ELR (cell line): ENCODE measurements around the gene SLC35D2.

ENCODE experiments used
- DNase-seq: peaks from one replicate; pipeline ENCODE4 v3.0.0-alpha.2; 2015; ENCODE audit warnings: low read depth

Gene SLC35D2

DNA sequence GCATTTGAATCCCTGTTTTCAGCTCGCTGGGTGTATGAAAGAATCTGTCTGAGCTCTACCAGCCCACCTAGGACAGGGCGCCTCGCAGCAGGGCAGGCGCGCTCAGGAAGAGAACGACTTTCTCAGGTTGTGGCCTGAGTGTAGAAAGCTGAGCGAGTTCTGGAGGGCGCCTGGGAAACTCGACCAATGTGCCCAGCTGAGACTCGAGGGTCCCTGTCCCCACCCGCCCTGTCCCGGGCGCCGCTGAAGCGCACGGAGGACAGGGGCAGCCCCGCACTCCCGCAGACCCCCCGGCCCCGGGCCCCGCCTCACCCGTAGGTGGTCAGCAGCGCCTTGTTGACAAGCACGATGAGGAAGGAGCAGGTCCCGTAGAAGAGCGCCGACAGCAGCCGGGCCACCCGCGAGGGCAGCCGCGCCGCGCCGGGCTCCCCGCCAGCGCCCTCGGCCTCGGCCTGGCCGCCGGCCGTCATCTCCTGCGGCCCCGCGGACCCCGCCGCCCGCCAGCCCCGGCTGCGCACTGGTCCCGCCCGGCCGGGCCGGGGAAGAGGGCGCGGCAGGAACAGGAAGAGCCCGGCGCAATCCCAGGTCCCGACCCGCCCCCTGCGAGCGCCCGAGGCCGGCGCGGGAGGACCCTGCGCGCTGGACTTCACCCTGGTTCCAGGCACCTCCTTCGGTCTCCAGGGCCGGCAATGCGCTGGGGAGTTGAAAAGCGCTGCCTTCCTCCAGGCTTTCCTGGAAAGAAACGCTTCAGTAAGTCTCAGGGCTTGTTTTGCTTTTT, at the start of gene SLC35D2:
Gene SLC35D2 (minus strand): TSS at position 547 of the 778 bp plus-strand sequence. CDS start 77 bp downstream, at position 470.
- peak; percentile 79 for DNase-seq

- no peak for DNase-seq
These were observed 46.9 kb upstream of the SLC35D2 start for GRCh38 chr9:96430377-96430776.

- no peak for DNase-seq
These were observed 46.2 kb upstream of the SLC35D2 start for GRCh38 chr9:96429732-96430131.

GRCh38 chr9:96425500-96426169, 42.1 kb upstream of the SLC35D2 start:
- DNase-seq, result no peak

DNA sequence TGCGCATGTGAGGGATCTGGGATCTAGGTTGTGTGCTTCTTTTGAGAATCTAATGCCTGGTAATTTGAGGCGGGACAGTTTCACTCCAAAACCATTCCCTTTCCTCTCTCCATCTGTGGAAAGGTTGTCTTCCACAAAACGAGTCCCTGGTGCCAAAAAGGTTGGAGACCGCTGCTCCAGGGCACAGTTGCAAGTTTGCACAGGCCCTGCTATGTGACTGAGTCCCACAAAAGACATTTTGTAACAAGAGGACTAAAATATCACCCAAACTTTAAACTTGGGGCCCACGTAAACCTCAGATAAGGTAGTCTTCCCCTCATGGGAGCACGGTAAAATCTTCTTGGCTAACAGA, 40.5 kb upstream of the SLC35D2 start:
- no peak for DNase-seq

GRCh38 chr9:96423322-96423984, 39.9 kb upstream of the SLC35D2 start:
- no peak for DNase-seq

DNA sequence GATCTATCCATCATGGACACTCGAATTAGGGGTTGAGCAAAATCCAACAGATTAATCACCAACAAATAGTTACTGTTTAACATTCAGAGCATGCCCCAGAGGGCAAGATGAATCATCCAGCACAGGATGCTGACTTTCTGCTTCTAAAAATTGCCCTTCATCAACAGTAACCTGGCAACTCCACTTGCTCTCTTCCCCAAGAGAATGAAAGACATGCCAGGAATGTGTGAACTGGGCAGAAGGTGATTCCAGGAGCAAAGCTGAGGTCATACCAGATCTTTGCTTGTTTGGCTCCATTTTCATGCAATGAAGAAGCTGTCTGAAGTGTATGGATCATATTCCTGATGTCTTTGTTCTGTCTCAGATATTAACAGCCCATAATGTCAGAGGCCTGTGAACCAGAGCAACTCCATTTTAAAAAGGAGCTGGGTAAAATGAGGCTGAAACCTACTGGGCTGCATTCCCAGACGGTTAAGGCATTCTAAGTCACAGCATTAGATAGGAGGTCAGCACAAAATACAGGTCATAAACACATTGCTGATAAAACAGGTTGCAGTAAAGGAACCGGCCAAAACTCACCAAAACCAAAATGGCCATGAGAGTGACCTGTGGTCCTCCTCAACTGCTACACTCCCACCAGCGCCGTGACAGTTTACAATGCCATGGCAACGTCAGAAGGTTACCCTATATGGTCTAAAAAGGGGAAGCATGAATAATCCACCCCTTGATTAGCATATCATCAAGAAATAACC, 37.1 kb upstream of the SLC35D2 start:
- peak; percentile 98 for DNase-seq

GRCh38 chr9:96419691-96419969, 36.1 kb upstream of the SLC35D2 start:
- DNase-seq, result no peak

- DNase-seq, result peak; percentile 78
These were observed 35.6 kb upstream of the SLC35D2 start for GRCh38 chr9:96418920-96419690.

DNA sequence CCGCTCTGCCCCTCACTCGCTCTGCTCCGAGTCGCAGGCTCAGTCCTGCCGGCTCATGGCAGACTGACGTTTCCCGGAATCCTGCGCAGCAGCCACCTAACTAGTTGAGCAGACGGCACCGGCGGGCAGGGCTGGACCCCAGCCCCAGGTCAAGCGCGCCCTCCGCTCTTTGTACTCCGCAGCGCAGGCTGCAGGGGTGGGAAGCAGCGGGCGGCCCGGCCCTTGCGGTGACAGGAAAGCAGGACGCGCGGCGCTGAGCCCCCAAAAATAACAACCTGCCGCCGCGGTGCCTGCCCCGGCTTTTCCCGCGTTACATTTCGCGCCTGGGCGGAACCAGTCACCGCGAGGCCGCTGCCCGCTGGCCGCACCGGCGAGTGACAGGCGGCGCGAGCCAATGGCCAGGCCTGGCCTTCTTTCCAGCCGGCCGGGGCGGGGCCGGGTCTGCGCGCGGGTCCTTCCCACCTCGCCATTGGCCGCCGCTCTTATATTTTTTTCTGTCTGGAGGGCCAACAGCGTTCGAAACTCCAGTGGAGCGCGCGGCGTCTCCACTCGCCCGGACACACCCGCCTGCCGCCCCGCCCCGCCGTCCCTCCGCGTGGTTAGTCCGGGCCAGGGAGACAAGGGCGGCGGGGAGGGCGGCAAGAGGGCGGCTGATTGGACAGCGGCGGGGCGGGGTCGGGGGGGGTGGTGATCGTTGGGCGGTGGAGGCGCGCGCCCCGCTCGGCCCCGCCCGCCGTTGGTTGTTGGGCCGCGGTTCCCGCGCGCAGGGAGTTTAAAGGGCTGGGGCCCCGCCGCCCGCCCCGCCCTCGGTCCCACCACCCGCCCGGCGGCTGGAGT, 34.8 kb upstream of the SLC35D2 start, which contains the start of gene ZNF367:
Gene ZNF367 (minus strand): TSS at position 288 of the 837 bp plus-strand sequence. CDS start 338 bp downstream, outside the sequence.
- peak; percentile 97 for DNase-seq

DNA sequence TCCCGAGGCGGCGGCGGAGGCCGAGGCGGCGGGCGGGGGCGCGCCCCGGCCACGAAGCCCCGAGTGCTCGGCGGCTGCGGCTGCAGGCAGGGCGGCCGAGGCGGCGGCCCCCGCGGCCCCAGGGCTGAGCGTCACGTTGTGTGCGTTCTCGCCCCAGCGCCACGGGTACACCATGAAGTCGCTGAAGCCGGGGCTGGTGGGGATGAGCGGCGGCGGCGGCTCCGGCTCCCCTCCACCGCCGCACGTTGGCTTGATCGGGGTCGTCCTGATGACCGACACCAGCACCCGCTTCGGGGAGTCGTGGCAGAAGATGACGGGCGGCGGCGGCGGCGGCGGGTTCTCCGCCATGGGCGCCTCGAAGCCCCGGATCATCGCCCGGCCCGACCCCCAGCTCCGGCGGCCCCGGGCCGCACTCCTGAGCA, 34.2 kb upstream of the SLC35D2 start:
- no peak for DNase-seq

DNA sequence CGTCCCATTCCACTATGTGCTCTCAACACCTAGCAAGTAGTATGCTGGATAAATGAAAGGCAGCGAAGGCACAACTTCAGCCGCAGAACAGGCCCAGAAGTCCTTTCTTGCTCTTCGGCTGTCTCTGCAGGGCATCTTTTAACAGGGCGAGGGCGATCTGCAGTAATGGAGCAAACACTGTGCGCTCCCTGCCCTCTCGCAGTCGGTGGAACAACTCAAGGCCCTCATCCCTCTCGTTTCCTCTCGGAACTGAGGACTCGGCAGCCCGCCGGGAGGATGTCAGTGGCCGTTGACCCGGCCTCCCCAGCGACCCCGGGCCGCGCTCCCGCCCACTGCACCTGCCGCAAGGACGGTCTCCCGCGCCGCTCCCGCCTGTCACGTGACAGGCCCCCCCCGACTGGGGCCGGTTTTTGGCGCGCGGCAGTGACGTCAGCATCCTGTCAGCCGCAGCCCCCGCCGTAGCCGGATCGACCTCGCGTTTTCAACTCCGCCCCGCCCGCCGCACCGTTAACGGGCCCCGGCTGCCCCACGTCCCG, 33.6 kb upstream of the SLC35D2 start:
- DNase-seq, result peak; percentile 87

GRCh38 chr9:96413302-96414221, 30.1 kb upstream of the SLC35D2 start:
- no peak for DNase-seq

- no peak for DNase-seq
These were observed 28.8 kb upstream of the SLC35D2 start for GRCh38 chr9:96412174-96412913.

DNA sequence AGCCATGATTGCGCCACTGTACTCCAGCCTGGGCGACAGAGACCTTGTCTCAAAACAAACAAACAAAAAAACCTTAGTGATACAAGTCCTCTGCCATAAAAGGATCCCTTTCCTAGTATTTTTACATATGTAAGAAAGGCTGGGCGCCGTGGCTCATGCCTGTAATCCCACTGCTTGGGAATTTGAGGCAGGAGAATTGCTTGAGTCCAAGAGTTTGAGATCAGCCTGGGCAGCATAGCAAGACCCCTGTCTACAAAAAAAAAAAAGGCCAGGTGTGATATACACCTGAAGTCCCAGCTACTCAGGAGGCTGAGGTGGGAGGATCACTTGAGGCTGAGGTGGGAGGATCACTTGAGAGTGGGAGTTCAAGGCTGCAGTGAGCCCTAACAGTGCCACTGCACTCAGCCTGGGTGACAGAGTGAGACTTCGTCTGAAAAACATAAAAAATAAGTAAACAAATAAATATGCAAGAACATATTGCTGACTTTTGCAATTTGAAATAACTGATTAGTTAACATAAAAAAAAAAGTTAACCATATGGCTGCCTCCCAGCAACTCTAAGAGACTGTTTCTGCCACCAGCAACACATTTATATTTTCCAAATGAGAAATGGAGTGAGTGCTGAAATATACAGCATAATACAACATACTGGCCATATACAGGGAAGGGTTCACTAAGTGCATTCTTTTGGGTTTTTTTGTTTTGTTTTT, 27.8 kb upstream of the SLC35D2 start:
- no peak for DNase-seq

GRCh38 chr9:96408409-96409280, 25.1 kb upstream of the SLC35D2 start:
- DNase-seq, result no peak
